Measurements from ENCODE around the gene MS4A18. TPM values are rescaled to one million over a fixed set of nuclear protein-coding genes. Genes with fewer than 3 reads are reported as not detected.

MS4A18 gene
- total and polyA plus RNA-seq, 10 of the 15 experiments (the other 5 are each of a cell fraction or from before 2014, with no cell fraction given) = not detected

GRCh38 chr11:60750911-60751310 lies 26.4 kb downstream of the MS4A18 start:
- no peak for FAIRE-seq
- no peaks in the 10 kb centered on the region for H3K9me3 ChIP-seq (replicated peaks; ENCODE audit: control insufficient read depth, insufficient read depth, low read length)
- in situ Hi-C loops (cut with MboI) = loop anchor here (25.0 kb wide), 1 partner anchor 1564 kb away; no protein-coding TSS in a partner anchor
- H3K4me3 ChIP-seq = no peak overlapping the region
- no peaks in the 10 kb centered on the region for H3K4me1 ChIP-seq (ENCODE audit: control insufficient read depth, insufficient read depth, low read length)
- no peaks in the 10 kb centered on the region; a peak in 1 of 4 replicates for H3K27me3 ChIP-seq (replicated peaks in 1 of 2; ENCODE audit: control insufficient read depth in 2 of 2, insufficient read depth in 2 of 2, low read length in 1 of 2)
- ChIA-PET RAD21 (ENCODE audit: unreplicated experiment) (no interaction called here), POLR2A (no interaction called here), SMC1A (ENCODE audit: uncharacterized antibody, unreplicated experiment) (no interaction called here), CTCF (interaction anchor here (1.3 kb wide), 1 partner anchor 24 kb away, joined by 3 read pairs; no protein-coding TSS in a partner anchor)
- intact Hi-C loops (cut with micrococcal nuclease; ENCODE audit: unreplicated experiment) = no loop called here
- no TSS peak for BruUV-seq (replicated peaks)
- no peak overlapping the region for H3K27ac ChIP-seq (ENCODE audit: control insufficient read depth, insufficient read depth)
- no peak for DNase-seq (ENCODE audit: low read depth, low spot score)
- ATAC-seq = no peak
- WGBS (ENCODE audit: insufficient coverage, insufficient replicate concordance, low lambda C conversion rate, missing lambda C conversion rate) = 32% methylated on average over 3 of the region's 3 CpGs
- H2AFZ ChIP-seq (ENCODE audit: control insufficient read depth, low read depth, low read length) = no peak overlapping the region
- H3K79me2 ChIP-seq (ENCODE audit: control insufficient read depth, insufficient read depth, low read length) = no peaks in the 10 kb centered on the region
- H3K9ac ChIP-seq (ENCODE audit: control insufficient read depth, insufficient read depth, low read length) = no peak overlapping the region
- no peak overlapping the region for H3K4me2 ChIP-seq (ENCODE audit: control insufficient read depth, insufficient read depth)
- no peaks in the 10 kb centered on the region for H3K36me3 ChIP-seq (ENCODE audit: control insufficient read depth in 2 of 2, insufficient read depth in 2 of 2, low read length in 1 of 2)
- no peaks in the 10 kb centered on the region for H4K20me1 ChIP-seq (ENCODE audit: control insufficient read depth, insufficient read depth)
- TF ChIP-seq ZNF274 (IDR thresholded peaks at IDR 0.05; ENCODE audit: insufficient read depth, insufficient read length) (no peak), NR2C1 (IDR thresholded peaks at IDR 0.05) (no peak), LARP7 (IDR thresholded peaks at IDR 0.05) (no peak), ZNF592 (IDR thresholded peaks at IDR 0.05) (no peak), ELK1 (IDR thresholded peaks at IDR 0.05; ENCODE audit: low read depth, low read length) (no peak), FOXM1 (IDR thresholded peaks at IDR 0.05; ENCODE audit: low read depth, low read length) (no peak), ESRRA (IDR thresholded peaks at IDR 0.05; ENCODE audit: low read length) (no peak), REST (IDR thresholded peaks at IDR 0.05; ENCODE audit: low read depth, low read length) (no peak), CREM (IDR thresholded peaks at IDR 0.05; ENCODE audit: low read depth) (no peak), STAT3 (IDR thresholded peaks at IDR 0.05; ENCODE audit: low read depth, low read length) (no peak), MTA3 (IDR thresholded peaks at IDR 0.05; ENCODE audit: borderline replicate concordance, low read length) (no peak), BCLAF1 (IDR thresholded peaks at IDR 0.05) (no peak), FOXK2 (IDR thresholded peaks at IDR 0.05) (no peak), PAX5 (IDR thresholded peaks at IDR 0.05; ENCODE audit: borderline replicate concordance, low read depth, low read length) (no peak), ZBED1 (IDR thresholded peaks at IDR 0.05; ENCODE audit: borderline replicate concordance) (no peak)
